Stimulated activated CD4-positive, alpha-beta T cell treated with anti-CD3 and anti-CD28 coated beads, Interleukin-15, amount 100 ng/mL, for 24 hours (primary cell): ENCODE results near the gene KCNQ5.

ENCODE experiments used
- DNase-seq: peaks from one replicate; pipeline ENCODE4 v3.0.0-alpha.2; 2020

The KCNQ5 gene

GRCh38 chr6:73028124-73028766 lies 406.4 kb downstream of the KCNQ5 start:
- no peak for DNase-seq

- DNase-seq, result no peak
These were observed 407.1 kb downstream of the KCNQ5 start for GRCh38 chr6:73028893-73029450.

- no peak for DNase-seq
These were observed 408.4 kb downstream of the KCNQ5 start for GRCh38 chr6:73030257-73030656.

- no peak for DNase-seq
These were observed 409.2 kb downstream of the KCNQ5 start for GRCh38 chr6:73030791-73031782.

GRCh38 chr6:73032586-73032985 lies 410.7 kb downstream of the KCNQ5 start:
- DNase-seq, result no peak

DNA sequence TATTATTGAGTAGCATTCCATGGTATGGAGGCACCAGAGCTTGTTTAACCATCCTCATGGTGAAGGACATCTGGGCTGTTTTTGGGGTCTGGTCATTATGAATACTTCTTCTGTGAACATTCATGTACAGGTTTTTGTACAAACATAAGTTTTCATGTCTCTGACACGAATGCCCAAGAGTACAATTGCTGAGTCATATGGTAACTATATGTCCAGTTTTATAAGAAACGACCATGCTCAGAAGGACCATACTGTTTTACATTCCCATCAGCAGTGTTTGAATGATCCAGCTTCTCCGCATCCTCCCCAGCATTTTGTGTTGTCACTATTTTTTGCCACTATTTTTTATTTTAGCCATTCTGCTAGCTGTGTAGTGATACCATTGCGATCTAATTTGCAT lies 414.8 kb downstream of the KCNQ5 start:
- DNase-seq, result no peak

GRCh38 chr6:73041051-73041450 lies 419.2 kb downstream of the KCNQ5 start:
- no peak for DNase-seq

GRCh38 chr6:73042892-73043291 lies 421.0 kb downstream of the KCNQ5 start:
- DNase-seq, result no peak

- no peak for DNase-seq
These were observed 421.6 kb downstream of the KCNQ5 start for GRCh38 chr6:73043446-73043845.

DNA sequence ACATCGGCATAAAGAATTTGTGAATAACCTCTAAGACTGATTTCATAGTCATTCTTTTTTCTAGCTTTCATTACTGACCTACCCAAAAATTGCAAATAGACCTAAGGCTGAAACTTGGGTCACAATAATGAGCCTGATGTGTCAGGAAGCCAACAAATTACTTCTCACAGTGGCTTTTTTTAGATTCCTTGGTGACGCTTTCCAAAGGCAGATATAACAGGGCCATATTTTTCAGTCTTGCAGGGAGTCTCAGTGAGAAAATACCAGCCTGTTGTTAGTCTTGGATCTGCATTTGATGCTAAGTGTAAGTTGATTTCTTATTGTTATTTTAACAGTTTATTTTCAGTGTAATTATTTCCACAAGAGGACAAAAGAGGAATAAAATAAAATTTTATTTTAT lies 423.7 kb downstream of the KCNQ5 start:
- DNase-seq, result no peak

GRCh38 chr6:73047801-73048200 lies 425.9 kb downstream of the KCNQ5 start:
- no peak for DNase-seq

DNA sequence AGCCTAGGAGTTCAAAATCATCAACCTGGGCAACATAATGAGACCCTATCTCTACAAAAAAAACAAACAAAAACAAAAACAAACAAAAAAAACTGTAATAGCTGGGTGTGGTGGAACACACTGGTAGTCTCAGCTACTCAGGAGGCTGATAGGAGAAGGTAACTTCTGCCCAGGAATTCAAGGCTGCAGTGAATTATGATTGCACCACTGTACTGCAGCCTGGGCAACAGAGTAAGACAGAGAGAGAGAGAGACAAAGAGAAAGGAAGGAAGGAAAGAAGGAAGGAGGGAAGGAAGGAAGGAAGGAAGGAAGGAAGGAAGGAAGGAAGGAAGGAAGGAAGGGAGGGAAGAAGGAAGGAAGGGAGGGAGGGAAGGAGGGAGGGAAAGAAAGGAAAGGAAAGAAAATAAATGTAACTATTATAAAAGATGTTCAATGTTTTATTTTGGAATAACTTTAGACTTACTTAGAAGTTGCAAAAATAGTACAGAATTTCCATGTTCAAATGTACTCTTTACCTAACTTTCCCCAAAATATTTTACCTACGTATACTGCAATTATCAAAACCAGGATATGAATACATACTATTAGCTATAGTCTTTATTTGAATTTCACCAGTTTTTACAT lies 428.2 kb downstream of the KCNQ5 start:
- DNase-seq, result no peak

DNA sequence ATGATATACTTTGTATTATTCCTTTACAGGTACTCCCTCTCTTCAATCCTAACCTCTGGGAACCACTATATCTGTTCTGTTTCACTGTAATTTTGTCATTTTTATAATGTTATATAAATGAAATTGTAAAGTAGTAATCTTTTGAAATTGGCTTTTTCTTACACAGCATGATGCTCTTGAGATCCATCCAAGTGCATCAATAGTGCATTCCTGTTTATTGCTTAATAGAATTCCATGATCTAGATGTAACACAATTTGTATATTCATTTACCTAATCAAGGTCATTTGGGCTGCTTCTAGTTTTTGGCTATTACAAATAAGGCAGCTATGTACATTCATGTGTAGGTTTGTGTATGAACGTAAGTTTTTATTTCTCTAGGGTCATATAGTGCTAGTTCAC lies 428.8 kb downstream of the KCNQ5 start:
- no peak for DNase-seq

DNA sequence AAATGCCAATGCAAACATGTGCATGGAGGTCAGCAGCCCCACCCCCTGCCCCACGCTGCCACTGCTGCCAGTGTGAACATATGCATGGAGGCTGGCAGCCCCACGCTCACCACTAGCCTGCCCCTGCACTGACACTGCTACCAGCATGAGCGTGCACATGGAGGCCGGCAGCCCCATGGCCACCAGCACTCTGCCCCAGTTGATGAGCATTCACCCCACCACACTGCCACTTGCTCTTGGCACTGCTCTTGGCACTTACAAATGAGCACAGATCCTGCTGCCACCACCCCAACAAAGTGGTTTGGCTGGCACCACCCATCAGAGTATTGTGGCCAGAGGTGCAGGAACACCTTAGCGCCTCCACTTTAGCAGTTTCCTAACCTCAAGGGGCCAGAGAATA lies 429.3 kb downstream of the KCNQ5 start:
- no peak for DNase-seq

GRCh38 chr6:73054958-73055357 lies 433.1 kb downstream of the KCNQ5 start:
- no peak for DNase-seq

- DNase-seq, result no peak
These were observed 436.9 kb downstream of the KCNQ5 start for GRCh38 chr6:73058736-73059135.

- DNase-seq, result no peak
These were observed 440.3 kb downstream of the KCNQ5 start for GRCh38 chr6:73062130-73062529.

- DNase-seq, result no peak
These were observed 441.0 kb downstream of the KCNQ5 start for GRCh38 chr6:73062837-73063236.

DNA sequence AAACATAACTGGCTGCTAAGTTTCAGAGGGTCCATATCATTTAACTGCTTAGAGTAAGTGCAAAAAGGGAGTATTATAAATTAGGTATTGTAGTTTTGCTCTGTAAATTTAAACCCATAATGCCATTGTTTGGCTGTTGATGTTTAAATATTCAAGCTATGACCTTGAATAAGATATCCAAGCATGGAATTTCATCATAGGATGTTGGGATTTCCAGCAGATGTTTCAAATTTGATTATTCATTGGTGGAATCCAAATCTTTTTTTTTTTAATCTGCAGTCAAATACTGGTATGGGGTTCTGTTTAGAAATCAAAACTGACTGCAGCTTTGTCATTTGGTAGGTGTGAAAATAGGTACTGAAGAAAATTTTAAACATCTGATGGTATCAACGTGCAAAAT lies 442.4 kb downstream of the KCNQ5 start:
- DNase-seq, result no peak

DNA sequence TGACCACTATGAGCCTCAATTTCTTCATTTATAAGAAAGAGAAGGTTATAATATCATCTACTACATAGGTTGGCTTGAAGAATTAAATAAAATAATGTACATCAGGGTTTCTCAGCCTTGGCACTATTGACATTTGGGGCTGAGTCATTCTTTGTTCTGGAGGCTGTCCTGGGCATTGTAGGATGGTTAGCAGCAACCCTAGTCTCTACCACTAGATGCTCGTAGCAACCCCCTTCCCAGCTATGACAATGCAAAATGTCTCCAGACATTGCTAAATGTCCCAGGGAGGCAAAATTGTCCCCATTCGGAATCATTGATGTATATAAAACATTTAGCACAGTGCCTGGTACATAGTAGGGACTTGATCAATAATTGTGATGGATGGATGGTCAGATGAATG lies 451.4 kb downstream of the KCNQ5 start:
- no peak for DNase-seq

- DNase-seq, result no peak
These were observed 452.3 kb downstream of the KCNQ5 start for GRCh38 chr6:73074175-73074574.

DNA sequence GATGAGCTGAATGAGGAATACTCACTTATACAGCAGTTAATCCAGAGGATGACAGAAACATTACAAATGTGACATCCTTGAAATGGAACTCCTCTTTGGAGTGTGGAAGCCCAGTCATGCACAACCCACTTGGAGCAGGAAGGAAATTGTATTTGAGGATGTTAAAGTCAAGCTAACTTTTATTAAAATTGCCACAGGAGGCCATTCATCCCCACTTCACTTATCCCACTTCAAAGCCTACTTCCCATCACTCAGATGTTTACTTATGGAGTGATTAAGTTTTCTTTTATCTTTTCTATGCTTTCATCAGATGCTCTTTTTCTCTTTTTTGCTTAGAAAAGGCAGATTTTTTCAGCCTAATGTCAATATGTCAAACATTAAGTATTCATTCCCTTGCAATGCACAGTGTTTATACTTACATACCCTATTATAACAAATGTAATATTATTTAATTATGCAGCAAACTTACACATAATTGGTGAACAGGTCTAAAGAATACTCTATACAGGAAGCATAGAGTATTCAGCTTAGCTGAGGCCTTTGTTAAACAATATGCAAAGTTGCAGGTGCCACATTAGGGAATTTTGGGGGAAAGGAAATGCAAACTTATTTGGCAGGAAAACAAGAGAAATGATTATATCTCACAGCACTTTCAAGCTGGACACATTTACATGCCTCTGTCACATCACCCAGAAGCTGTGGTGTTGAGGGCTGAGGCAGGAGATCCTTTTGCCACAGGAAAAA lies 454.5 kb downstream of the KCNQ5 start:
- DNase-seq, result no peak
